NOMO-1 treated with dmso at 0.1 percent for 144 hours (cell line): ENCODE data around the gene CD37.

ENCODE experiments used
- DNase-seq: peaks from one replicate; lab custom pipeline; 2025; ENCODE audit not compliant: unreplicated experiment; lab: John Stamatoyannopoulos, UW

The CD37 gene

GRCh38 chr19:49344505-49345423 lies 9.6 kb downstream of the CD37 start:
- DNase-seq: no peak

- DNase-seq: no peak
Measured at GRCh38 chr19:49347191-49347590, 12.0 kb downstream of the CD37 start.

DNA sequence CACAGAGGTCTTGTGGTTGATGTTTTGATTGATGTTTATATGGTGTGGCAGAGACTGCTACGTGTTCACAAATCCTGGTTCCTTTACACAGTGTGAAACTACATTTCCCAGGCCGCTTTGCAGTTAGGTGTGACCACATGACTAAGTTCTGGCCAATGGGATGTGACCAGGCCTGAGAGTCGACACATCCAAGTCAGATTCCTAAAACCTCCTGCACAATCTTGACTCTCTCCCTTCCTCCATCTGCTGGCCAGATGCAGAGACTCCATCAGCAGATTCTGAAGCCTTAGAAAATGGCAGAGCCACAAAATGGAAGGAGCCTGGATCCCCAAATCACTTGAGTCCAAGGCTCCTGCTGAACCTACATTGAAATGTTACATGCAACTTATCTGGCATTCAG lies 12.6 kb downstream of the CD37 start:
- DNase-seq: no peak

- no peak for DNase-seq
Measured at GRCh38 chr19:49348305-49349189, 13.3 kb downstream of the CD37 start.

DNA sequence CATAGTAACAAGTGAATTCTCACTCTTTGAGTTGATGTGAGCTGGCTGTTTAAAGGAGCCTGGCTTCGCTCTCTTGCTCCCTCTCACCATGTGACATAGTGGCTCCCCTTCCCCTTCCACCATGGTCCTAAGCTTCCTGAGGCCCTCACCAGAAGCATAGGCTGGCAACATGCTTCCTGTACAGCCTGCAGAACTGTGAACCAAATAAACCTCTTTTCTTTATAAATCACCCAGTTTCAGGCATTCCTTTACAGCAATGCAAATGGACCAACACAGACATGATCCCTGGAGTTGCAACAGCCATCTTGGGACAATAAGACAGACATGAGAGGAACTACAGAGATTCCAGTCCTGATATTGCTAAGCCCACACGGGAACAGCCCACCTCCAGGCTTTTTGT lies 14.4 kb downstream of the CD37 start:
- no peak for DNase-seq

DNA sequence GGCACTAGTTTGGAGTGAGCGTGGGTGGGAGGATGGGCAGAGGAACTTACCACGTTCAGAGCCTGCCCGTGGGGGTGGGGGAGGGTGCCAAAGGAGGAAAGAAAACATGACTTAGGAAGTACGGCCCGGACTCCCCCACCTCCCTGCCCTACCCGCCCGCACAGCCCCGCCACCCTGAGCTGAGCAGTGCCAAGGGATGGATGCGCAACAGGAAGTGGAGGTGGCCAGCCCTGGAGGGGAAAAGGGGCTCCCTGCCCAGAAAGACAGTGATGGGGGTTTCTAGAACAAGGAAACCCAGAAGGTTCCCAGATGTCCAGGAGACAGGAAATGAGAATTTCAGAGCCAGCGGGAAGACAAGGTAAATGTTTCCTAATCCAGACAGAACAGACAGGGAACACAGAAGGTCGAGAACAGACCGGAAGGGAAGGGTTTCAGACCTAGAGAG lies 20.7 kb downstream of the CD37 start:
- DNase-seq: no peak

DNA sequence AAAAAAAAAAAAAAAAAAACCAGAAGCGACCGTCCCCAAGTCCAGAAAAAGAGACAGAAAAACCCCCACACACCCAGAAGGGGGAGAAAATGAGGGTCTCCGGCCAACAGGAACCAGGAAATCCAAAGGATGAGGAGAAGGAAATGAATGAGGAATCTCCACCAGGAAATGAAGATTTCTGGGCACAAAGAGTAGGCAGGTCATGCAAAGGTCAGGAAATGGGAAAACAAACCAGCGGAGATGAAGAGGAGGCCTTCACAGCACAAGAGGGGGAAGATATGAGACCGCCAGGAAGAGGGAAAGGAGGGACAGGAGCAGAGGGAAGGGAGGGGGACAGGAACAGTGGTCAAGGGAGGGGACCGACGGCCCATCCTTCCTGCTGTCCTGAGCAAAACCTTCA lies 21.2 kb downstream of the CD37 start:
- no peak for DNase-seq

DNA sequence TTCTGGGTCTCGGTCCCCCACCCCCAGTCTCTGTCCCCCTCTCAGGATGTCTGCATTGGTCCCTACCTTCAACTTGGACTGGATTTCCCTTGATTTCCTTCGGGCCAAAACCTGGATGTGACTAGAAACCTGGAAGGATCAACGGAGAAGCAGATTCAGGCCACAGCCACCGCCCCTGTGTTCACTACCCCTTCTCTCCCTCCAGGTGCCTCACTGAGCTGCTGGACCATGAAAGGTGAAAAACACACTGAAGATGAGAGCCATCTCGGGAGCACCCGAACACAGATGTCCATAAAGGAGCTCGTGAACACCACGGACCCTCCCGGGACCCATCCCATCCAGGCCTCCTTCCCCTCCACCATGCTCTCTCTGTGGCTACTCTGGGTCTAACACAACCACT lies 22.0 kb downstream of the CD37 start:
- DNase-seq: no peak

DNA sequence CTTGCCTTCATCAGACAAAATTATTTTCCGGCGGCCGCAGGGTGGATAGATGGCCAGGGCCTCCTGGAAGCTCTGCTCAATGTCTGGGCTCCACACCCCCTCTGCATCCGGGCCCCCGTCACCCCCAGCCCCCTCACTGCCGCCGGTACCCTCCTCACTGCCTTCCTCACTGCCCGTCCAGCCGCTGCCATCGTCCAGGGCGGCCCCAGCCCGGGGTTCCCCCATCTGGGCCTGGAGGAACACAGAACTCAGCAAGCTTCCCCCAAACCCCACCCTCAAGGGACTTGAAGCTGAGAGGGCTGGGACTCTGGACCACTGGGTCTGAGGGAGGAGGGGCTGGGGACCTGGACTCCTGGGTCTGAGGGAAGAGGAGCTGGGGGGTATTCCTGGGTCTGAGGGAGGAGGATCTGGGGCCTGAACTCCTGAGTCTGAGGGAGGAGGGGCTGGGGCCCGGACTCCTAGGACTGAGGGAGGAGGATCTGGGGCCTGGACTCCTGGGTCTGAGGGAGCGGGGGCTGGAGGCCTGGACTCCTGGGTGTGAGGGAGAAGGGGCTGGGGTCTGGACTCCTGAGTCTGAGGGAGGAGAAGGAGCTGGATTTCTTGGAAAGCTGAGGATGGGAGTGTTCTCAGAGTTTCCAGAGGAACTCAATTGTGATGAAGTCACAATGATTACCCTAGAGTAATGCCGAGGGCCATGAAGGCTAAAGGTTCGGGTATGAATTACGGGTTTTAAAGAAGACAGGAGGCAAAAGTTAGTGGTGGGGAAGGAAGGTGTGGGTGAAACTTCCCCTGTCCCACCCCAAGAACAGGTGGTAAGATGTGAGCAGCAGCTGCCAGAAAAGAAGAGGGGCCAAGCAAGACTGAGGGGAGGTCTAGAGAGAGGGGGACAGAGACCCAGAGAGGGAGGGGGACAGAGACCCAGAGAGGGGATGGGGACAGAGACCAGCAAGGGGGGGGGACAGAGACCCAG lies 24.9 kb downstream of the CD37 start:
- no peak for DNase-seq

- DNase-seq: no peak
Measured at GRCh38 chr19:49361438-49362047, 26.3 kb downstream of the CD37 start.

- no peak for DNase-seq
Measured at GRCh38 chr19:49362048-49362928, 27.1 kb downstream of the CD37 start, which contains the start of gene TEAD2. TEAD2 (minus strand) TSS chr19:49362416; CDS start chr19:49360075, 2,341 bp downstream.

GRCh38 chr19:49362929-49363267 lies 27.7 kb downstream of the CD37 start:
- DNase-seq: no peak

DNA sequence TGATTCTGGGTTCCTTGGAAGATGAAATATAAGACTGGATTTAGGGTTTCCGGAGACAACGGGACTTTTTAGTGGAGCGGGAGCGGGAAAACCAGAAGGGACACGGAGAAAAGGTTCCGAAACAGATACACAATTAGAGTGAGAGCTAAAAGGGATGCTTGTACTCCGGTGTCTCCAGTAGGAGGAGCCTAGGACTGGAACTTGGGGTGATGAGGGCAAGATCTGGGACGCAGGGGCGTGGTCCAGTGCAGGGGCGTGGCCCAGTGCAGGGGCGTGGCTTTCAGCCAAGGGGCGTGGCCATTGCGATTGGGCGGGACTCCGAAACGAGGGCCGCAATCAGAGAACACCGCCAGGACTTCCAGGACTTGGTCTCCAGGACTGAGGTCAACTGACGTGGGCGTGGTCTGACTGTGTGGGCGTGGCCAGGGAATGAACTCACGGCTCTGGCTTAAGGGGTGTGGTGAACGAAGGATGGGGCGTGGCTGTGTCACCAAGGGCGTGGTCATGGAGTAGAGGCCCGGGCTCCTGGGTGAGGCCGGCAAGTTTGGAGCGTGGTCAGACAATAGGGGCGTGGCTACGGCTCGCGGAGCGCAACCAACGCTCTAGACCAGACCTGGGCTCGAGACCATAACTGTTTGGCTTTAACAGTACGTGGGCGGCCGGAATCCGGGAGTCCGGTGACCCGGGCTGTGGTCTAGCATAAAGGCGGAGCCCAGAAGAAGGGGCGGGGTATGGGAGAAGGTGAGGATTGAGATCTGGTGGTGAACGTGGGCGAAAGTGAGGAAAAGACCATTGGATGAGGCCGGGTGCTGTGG lies 28.3 kb downstream of the CD37 start, which contains the start of gene DKKL1:
Gene DKKL1 (plus strand): TSS at position 610 of the 815 bp plus-strand sequence. CDS start 122 bp downstream, at position 732.
- DNase-seq: peak; percentile 90

GRCh38 chr19:49364083-49364737 lies 29.0 kb downstream of the CD37 start:
- no peak for DNase-seq

GRCh38 chr19:49366110-49366509 lies 30.9 kb downstream of the CD37 start:
- no peak for DNase-seq

- no peak for DNase-seq
Measured at GRCh38 chr19:49368711-49369358, 33.6 kb downstream of the CD37 start.

DNA sequence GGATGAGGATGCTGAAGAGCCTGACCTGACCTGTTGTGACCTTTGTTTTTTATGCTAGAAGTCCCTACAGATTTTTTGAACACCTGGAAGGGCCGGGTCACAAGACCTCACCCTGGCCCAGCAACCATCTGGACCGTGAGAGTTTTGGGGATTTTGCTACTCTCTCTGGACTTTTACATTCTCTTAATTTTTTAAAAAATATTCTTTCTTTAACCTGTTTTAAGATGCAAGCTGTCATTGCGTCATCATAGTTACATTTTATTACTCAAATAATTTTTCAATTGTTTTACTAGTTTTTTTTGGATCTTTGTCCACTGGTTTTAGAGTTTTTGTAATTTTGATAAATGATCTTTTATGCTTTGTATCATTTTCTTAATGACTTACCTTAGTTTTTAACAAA lies 36.0 kb downstream of the CD37 start:
- no peak for DNase-seq
